Measurements from ENCODE around the gene TTI1. TPM values are rescaled to one million over a fixed set of nuclear protein-coding genes. Genes with fewer than 3 reads are reported as not detected.

TTI1 gene
- total RNA-seq, 1 experiment from 2014 or later, result 37.4 TPM

GRCh38 chr20:38066969-38067716 lies 33.9 kb upstream of the TTI1 start:
- Histone ChIP-seq H3K27me3 (ENCODE audit: insufficient read depth, low read length) (no peaks in the 10 kb centered on the region), H3K56ac (ENCODE audit: insufficient read length, low read depth, low read length) (no peak overlapping the region), H2BK120ac (ENCODE audit: low read depth, low read length, poor library complexity, severe bottlenecking) (no peak overlapping the region), H3K18ac (ENCODE audit: insufficient read length, low read depth, low read length) (no peak overlapping the region), H3K9ac (ENCODE audit: extremely low read depth, insufficient read length, low read length) (no peak overlapping the region), H4K8ac (replicated peaks; ENCODE audit: insufficient read length, low read depth, low read length) (no peak overlapping the region), H2AK5ac (ENCODE audit: insufficient read length, low read length) (no peak overlapping the region), H2BK15ac (ENCODE audit: low read depth, low read length) (no peak overlapping the region), H4K5ac (ENCODE audit: insufficient read length, low read depth, low read length) (no peak overlapping the region), H3K4ac (ENCODE audit: low read depth, low read length) (no peak overlapping the region), H3K4me1 (ENCODE audit: insufficient read depth, low read length) (no peaks in the 10 kb centered on the region), H3K9me3 (ENCODE audit: control insufficient read depth, low read depth, low read length) (no peaks in the 10 kb centered on the region), H3K23me2 (ENCODE audit: insufficient read length, low read depth, low read length, poor library complexity, severe bottlenecking) (no peaks in the 10 kb centered on the region), H3K14ac (ENCODE audit: insufficient read depth, low read length) (no peak overlapping the region), H3K79me2 (ENCODE audit: insufficient read depth, low read length) (no peaks in the 10 kb centered on the region), H3K4me2 (ENCODE audit: insufficient read depth, insufficient read length, low read length) (no peak overlapping the region), H2AFZ (ENCODE audit: low read length) (no peak overlapping the region), H3K27ac (ENCODE audit: insufficient read length, low read depth, low read length) (no peak overlapping the region), H2BK20ac (ENCODE audit: low read depth, low read length, poor library complexity, severe bottlenecking) (no peak overlapping the region), H2BK5ac (ENCODE audit: insufficient read length, low read length) (no peak overlapping the region), H3K23ac (ENCODE audit: insufficient read length, low read depth, low read length) (no peak overlapping the region), H3K79me1 (ENCODE audit: insufficient read depth, low read depth, low read length, poor library complexity, severe bottlenecking) (no peaks in the 10 kb centered on the region), H3T11ph (ENCODE audit: low read length) (no peak overlapping the region), H4K91ac (ENCODE audit: insufficient read length, low read depth, low read length) (no peak overlapping the region), H2BK12ac (ENCODE audit: insufficient read length, low read depth, low read length) (no peak overlapping the region), H4K20me1 (ENCODE audit: control insufficient read depth, insufficient read depth, insufficient read length) (no peaks in the 10 kb centered on the region)
- H3K36me3 Mint-ChIP-seq (ENCODE audit: insufficient read depth in 1 of 3, low read depth in 3 of 3), result peaks cover 33 to 54% (median 42%) of the 10 kb centered on the region in 3 experiments
- WGBS (ENCODE audit: extremely low coverage, insufficient read length, low lambda C conversion rate), result no CpG with 5 or more reads among the region's 9 CpGs
- no peaks in the 10 kb centered on the region for H3K4me1 Mint-ChIP-seq
- H3K27ac Mint-ChIP-seq, result no peak overlapping the region
- no peaks in the 10 kb centered on the region for H3K27me3 Mint-ChIP-seq (ENCODE audit: low read depth)
- TF ChIP-seq CTCF (conservative IDR thresholded peaks at IDR 0.05), result no peak
- DNase-seq, result no peak
- no peak overlapping the region for H3K4me3 Mint-ChIP-seq
- no peaks in the 10 kb centered on the region for H3K9me3 Mint-ChIP-seq

Data from H9 (cell line).